Measurements from ENCODE around the gene DECR2. TPM values are rescaled to one million over a fixed set of nuclear protein-coding genes. Genes with fewer than 3 reads are reported as not detected.
A peak's percentile ranks its signal among the peaks of the same experiment; 100 is the strongest.

DECR2 gene
- total and polyA plus RNA-seq, 9 of the 15 experiments (the other 6 are each of a cell fraction or from before 2014, with no cell fraction given) = 1.0 to 31.9 (median 10.3) TPM

- TF ChIP-seq HNRNPK (IDR thresholded peaks at IDR 0.05; ENCODE audit: low read depth, low read length, poor library complexity, severe bottlenecking) (peak; percentile 78), ZBTB1 (CRISPR knock-in tag; IDR thresholded peaks at IDR 0.05; ENCODE audit: borderline replicate concordance, low read depth) (no peak), KLF16 (IDR thresholded peaks at IDR 0.05) (no peak), ZNF274 (IDR thresholded peaks at IDR 0.05; ENCODE audit: borderline replicate concordance, low read depth, low read length) (no peak), IRF9 (tag; IDR thresholded peaks at IDR 0.05) (no peak), NUFIP1 (IDR thresholded peaks at IDR 0.05; ENCODE audit: partially characterized antibody) (no peak), POLR3G (IDR thresholded peaks at IDR 0.05; ENCODE audit: extremely low read depth, insufficient read length, insufficient replicate concordance) (no peak), CREM (IDR thresholded peaks at IDR 0.05; ENCODE audit: low read depth) (peak; percentile 24; the same call in 1 of the 2 replicates), ZNF217 (CRISPR knock-in tag; IDR thresholded peaks at IDR 0.05) (no peak), ZKSCAN3 (CRISPR knock-in tag; IDR thresholded peaks at IDR 0.05) (no peak), EP300 (IDR thresholded peaks at IDR 0.05; ENCODE audit: low read length) (no peak), ZSCAN29 (IDR thresholded peaks at IDR 0.05) (no peak), ZNF717 (CRISPR knock-in tag; IDR thresholded peaks at IDR 0.05) (no peak), ZNF175 (CRISPR knock-in tag; IDR thresholded peaks at IDR 0.05; ENCODE audit: low read depth) (no peak), SRSF1 (IDR thresholded peaks at IDR 0.05; ENCODE audit: low read depth, low read length) (no peak), SFPQ (IDR thresholded peaks at IDR 0.05; ENCODE audit: low read depth, low read length) (no peak), TSC22D4 (tag; IDR thresholded peaks at IDR 0.05) (no peak)
- TF ChIP-seq, protein P1, sequence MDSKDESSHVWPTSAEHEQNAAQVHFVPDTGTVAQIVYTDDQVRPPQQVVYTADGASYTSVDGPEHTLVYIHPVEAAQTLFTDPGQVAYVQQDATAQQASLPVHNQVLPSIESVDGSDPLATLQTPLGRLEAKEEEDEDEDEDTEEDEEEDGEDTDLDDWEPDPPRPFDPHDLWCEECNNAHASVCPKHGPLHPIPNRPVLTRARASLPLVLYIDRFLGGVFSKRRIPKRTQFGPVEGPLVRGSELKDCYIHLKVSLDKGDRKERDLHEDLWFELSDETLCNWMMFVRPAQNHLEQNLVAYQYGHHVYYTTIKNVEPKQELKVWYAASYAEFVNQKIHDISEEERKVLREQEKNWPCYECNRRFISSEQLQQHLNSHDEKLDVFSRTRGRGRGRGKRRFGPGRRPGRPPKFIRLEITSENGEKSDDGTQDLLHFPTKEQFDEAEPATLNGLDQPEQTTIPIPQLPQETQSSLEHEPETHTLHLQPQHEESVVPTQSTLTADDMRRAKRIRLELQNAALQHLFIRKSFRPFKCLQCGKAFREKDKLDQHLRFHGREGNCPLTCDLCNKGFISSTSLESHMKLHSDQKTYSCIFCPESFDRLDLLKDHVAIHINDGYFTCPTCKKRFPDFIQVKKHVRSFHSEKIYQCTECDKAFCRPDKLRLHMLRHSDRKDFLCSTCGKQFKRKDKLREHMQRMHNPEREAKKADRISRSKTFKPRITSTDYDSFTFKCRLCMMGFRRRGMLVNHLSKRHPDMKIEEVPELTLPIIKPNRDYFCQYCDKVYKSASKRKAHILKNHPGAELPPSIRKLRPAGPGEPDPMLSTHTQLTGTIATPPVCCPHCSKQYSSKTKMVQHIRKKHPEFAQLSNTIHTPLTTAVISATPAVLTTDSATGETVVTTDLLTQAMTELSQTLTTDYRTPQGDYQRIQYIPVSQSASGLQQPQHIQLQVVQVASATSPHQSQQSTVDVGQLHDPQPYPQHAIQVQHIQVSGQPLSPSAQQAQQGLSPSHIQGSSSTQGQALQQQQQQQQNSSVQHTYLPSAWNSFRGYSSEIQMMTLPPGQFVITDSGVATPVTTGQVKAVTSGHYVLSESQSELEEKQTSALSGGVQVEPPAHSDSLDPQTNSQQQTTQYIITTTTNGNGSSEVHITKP (IDR thresholded peaks at IDR 0.05; ENCODE audit: partially characterized antibody) = no peak
- TF ChIP-seq, protein P2, sequence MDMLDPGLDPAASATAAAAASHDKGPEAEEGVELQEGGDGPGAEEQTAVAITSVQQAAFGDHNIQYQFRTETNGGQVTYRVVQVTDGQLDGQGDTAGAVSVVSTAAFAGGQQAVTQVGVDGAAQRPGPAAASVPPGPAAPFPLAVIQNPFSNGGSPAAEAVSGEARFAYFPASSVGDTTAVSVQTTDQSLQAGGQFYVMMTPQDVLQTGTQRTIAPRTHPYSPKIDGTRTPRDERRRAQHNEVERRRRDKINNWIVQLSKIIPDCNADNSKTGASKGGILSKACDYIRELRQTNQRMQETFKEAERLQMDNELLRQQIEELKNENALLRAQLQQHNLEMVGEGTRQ (CRISPR knock-in tag; IDR thresholded peaks at IDR 0.05) = no peak
Observed at GRCh38 chr16:397736-398332, 3.9 kb upstream of the DECR2 start (continued).

All from K562 (cell line).